HG03432 (cell line): ENCODE data around the gene TFAP2A.
A peak's percentile ranks its signal among the peaks of the same experiment; 100 is the strongest.

Experiments used
- ATAC-seq: cut with Tn5 transposase; IDR thresholded peaks from one replicate; pipeline ENCODE4 v1.9.1; 2021; ENCODE audit warnings: mild to moderate bottlenecking, moderate library complexity; ENCODE audit not compliant: unreplicated experiment

The TFAP2A gene

DNA sequence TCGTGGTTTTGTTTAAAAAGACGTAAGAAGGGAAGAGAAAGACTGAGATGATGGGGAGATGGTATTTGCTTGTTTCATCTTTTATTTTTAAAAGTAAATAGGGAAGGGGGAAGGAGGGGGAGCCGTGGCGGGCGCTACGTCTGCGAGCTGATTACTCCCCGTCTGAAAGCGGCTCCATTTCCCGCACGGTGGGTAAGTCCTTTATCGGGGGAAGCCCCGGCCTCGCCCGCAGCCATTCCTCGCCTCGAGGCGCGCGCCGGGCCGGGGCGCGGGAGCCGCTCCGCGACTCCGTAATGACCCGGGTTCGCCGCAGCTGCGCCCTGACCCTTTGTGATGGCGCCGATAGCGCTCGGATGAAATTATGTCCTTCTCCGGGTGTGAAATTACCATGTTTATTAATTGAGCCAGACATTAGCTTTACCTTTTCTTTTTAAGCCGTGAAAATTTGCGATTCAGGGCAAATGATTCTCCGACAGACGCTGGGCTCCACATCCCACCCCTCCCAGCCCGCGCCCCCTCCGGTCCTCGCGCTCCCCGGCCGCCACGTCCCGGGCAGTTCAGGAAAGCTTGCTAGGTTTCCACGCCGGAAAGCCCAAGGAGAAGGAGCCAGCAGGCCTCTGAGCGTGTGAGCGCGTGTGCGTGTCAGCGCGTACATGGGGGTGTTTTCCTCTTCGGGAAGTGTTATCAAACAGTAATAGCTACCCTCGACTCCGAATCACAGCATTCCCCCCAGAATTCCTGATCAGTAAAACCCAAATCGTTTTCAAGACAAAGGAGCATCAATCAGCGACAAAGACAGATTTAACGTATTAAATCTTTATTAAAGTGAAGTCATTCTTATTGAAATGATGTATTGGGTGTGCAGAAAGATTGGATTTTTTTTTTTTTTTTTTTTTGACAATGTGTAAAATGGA is 30.0 kb downstream of the TFAP2A start:
- ATAC-seq = no peak

DNA sequence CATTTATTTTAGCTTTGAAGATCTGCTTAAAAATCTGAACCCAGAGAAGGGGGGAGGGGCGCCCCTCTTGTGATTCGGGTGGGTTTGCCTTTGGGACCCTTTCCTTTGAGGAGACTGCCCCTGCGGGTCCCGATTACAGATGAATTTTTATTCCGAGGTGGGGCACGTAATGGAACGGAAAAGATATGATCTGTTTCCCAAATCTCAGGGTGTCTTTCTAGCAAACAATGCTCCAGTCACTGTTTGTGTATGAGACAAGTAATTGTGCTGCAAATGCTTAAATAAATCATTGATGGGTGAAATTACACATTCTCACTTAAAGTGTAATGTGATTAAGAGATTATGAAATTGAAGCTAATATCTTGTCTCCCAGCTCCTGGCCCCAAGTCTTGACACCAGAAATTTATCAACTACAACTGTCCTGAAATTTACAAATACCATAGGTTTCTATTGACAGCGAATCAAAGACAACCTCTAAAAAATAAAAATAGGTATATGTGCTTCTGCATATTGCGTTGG is 30.7 kb downstream of the TFAP2A start:
- no peak for ATAC-seq

DNA sequence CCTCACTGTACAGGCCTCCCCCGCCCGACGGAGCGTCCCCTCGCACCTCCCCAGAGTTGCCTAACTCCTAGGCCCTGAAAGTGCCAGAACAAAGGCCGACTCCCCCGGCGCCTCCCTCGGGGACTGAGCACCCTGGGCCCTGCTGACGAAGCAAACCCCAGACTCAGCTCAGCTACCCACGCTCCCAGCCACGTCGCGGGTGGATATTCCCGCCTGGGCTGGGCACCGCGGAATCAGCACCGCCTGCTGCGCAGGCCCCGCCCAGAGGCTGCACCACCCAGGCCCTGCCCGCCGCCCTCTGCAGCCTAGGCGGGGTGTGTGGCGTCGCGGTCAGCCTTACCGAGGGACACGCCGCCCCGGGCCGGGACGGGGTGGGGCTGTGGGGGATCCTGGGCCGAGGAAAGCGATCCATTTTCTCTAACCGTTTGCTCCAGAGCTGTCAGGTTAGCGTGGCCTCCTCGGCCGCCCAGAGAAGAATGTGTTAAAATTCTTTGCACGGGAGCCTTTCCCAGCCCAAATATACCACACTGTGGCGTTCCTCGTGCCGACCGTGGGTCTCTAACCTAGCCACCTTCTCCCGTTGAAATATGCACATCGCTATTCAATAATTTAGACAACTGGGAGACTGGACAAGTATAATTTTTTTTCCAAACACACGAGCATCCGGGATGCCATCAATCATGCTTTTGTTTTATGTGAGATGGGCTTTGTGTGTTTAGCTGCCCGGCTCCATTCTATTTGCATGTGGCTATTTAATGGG is 31.4 kb downstream of the TFAP2A start:
- no peak for ATAC-seq

DNA sequence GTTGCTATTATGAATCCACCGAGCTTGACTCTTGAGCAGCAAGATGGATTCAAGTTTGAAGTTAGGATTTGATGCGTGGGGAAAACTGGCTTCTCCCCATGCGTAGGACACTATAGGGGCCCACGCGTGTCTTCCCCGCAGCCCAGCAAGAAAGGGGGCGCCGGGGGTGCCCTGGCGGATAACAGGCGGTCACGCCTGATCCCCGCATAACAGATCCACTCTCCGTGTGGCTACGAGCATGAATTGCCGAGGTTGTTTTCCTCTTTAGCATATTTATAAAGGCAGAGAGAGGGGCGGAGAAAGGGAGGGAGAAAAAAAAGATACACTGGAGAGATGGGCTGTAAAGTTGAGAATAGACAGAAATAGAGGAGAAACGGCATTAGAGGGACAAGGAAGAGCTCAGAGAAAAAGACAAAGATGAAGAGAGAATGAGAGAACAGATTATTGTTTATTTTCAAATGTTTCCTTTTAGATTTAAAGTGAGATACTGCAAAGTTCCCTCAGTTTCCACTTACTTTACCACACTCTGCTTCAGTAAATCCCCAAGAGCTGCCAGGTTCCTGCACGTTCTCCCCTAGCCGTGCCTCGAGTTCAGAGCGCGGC is 32.0 kb downstream of the TFAP2A start:
- no peak for ATAC-seq

DNA sequence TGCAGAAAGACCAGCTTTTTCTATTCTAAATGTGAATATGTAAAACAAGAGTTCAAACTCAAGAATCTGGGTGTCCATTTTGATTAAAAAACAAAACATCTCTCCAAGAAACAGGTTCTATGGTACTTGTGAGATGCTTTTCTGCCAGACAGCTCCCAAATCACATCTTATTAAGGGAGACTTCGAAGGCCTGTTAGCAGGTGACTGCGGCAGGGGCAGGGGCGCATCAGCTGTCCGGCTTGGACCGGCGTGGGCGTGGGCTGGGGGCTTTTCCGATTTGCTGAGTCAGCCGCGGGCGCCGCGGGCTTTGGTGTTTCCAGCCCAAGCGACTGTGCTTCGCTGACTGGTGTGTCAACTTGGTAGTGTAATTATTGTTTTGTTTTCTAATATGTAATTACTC is 32.6 kb downstream of the TFAP2A start:
- no peak for ATAC-seq

DNA sequence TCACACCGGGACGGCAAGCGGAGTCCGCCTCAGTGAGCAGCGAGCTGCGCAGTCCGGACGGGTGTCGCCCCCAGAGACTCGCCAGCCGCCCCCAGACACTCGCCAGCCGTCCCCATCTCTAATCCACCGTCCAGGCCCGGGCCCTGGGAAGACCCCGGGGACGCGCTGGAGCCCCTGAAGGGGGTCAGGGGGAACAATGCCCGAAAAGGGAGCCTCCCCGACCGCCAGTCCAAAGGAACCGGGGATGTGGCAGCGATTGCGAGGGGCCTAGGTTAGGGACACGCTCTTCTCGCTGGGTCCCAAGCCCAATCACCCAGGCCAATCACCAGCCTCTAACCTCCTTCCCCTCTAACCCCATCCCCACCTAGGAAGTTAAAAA is 33.1 kb downstream of the TFAP2A start:
- peak; percentile 17 for ATAC-seq

DNA sequence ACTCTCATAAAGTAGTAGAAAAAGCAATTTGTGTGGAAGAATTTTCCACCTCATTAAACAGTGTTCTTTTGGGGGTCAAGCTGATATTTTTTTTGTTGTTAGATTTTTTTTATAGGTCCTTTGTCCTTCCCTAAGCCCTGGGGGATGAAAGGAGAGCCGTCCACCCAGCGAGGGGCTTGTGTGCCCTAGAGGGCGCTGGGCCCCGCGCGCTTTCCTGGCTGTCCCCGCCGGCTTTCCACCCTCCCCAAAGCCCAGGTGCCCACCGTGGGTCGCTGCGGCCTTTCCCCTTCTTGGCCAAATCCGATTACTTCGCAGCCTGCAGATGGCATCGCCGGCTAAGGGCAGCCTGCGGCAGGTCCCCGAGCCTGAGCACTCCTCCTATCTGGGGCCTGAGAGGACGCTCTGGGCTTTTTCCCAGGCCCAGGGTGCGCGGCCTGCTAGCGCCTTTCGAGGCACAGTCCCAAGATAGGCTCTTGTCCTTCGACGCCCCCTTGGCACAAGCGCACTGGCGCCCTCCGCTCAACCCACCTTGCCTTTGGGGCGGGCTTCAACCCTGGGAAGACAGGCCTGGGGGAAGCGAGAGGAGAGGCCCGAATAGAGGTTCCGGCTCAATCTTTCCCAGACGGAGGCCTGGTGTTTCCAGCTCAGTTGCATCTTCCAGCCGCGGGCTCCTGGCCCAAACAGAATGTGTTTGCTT is 33.6 kb downstream of the TFAP2A start:
- peak; percentile 57 for ATAC-seq

DNA sequence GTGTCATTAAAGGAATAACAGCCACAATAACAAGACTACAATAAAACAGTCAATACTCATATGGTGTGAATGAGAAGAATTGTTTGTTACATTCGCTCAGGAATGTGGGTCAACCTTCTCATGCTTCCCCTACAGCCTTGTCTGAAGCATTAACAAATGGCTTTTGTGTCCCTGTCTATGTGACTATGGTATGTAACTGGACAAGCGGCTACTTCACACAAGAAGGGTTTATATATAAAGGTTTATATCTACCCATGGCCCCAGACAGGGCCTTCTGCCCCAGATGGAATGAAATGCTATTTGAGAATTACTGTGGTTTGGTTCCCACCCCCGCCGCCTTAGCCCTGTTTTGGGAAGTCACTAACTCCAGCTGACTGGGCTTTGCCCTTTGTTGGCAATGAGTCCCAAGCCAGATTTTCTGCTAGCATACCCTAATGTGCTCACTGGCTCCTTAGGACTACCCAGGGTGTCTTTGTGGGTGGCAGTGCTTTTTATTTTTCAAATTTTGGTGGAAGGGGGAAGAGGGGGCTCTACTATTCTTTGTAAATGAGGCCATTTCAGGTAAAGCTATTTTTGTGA is 39.4 kb downstream of the TFAP2A start:
- no peak for ATAC-seq

DNA sequence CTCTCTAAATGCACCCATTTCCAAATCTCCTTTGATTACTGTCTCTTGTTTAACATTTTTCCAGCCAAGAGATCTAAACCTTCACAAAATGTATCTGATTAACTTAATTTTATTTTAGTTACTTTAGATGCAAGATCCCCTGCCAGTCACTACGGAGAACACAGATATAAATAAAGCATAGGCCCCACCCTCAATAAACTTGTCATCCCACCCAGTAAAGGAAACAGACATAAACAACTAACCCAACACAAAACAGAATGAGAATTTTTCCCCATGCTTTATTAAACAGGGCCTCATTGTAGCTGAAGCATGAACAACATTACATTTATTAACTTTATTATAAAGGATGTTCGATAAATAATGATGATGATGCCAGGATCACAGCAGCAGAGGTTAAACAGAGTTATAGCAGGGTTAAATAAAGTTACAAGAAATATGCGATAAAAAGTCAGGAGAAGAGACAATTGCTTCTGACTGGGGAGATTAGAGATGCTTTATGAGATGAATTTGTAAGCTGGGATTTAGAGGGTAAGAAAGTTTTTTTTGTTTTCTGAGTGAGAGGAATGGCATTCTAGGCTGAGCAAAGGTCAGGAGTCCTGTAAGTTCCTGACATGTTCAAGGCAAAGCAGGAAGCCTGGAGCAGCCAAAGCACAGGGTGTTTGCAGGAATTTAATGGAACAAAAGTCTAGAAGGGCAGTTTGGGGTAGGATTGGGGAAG is 41.1 kb downstream of the TFAP2A start:
- ATAC-seq = no peak

DNA sequence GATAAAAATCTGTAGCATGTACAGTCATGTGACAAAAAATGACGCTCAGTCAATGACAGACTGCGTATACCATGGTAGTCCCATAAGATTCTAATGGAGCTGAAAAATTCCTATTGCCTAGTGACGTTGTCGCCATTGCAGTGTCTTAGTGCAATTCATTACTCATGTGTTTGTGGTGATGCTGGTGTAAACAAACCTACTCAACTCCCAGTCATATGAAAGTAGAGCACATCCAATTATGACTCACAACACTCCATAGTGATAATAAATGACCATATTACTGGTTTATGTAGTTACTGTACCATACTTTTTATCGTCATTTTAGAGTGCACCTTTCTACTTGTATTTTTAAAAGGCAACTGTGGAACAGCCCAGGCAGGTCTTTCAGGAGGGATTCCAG is 45.0 kb downstream of the TFAP2A start:
- ATAC-seq = no peak

DNA sequence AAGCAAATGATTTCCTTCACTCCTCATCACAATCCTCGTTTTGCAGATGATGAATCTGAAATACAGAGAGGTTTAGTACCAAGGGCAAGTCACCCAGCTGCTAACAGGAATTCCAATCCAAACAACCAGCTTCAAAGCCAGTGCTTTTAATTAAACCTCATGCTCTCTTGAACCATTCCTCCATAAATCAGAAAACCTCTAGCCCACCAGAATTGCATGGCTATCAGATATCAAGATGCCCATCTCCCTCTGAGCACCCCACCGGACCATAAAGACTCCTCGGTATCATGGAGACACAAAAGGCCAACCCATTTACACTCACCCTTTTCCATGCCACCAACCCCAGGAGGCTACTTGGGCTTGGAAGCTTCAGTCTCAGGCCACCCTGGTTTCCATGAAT is 46.0 kb downstream of the TFAP2A start:
- no peak for ATAC-seq

DNA sequence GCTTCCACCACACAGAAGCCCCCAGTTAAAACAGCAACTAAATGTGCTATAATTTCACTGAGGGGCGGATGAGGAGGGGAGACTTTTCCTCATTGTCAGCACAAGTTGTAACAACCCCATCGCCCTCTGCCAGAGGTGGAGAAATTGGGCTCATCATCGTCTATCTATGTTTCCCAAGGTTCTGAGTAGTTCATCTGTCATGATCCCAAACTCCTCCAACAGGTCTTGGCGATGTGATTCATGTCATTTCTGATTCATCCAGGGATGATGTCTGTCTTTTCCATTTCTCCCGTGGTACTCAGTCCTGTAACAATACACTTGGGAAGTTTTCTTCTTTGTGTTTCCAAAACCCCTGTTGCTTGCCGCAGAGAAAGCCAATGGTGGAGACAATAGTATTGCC is 51.0 kb downstream of the TFAP2A start:
- no peak for ATAC-seq

DNA sequence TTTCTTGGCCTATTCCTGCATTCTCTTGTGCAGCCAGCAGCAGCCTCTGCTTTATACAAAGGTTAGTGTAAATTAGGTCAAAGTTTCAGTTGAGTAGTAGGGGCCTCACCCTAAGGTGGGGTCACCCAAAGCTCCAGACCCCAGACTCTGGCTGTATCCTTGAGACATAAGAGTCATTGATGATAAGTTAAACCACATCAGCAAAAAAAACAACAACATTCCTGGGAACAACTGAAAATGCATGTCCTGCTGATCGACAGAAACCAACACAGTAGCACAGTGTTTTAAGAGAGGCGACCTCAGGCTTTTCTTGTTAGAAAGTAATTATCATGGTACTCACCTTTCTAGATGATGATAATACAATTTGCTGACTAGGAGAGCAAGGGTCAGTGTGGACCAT is 52.6 kb downstream of the TFAP2A start:
- ATAC-seq = no peak

DNA sequence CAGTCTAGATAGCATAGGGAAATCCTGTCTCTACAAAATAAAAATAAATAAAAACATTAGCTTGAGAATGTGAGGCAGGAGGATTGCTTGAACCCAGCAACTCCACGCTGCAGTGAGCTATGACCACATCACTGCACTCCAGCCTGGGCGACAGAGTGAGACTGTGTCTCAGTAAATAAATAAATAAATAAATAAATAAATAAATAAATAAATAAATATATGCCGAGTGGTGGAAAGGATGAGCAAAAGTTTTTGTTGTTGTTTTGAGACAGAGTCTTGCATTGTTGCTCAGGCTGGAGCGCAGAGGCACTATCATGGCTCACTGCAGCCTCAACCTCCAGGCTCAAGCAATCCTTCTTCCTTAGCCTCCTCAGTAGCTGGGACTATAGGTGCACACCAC is 53.4 kb downstream of the TFAP2A start:
- ATAC-seq = no peak

DNA sequence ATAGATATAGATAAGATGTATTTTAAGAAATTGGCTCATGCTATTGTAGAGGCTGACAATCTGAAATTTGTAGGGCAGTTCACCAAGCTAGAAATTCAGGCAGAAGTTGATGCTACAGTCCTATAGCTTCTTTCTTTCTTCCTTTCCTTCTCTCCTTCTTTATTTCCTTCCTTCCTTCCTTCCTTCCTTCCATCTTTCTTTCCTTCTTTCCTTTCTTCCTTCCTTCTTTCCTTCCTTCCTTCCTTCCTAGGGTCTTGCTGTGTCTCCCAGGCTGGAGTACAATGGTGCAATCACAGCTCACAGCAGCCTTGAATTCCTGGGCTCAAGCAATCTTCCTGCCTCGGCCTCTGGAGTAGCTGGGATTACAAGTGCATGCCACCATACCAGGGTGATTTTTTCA is 55.3 kb downstream of the TFAP2A start:
- no peak for ATAC-seq

DNA sequence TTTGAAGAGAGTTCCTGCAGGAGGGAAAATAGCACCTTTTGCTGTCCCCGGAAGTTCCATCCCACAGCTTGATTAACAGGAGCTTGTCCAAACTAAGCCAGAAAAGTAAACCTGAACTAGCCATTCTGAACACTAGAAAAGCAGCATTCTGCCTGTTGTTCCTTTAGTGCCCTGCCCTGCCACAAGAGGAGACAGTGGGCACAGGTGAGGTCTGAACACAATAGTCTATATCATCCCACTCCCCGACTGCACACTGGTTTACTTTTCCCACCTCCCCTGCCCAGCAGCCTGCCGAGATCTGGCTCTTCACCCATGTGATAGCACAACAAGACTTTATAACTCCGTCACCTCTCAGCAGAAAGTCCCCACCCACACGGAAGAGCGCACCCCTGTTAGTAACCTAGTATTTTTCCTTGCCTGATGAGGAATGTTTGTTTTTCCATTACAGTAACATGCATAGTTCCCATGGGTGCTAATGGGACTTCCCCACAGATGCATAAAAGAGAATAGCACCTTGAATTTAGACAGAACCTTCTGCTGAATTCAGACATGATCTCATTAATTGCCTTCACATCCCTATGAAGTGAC is 59.7 kb downstream of the TFAP2A start:
- peak; percentile 73 for ATAC-seq

DNA sequence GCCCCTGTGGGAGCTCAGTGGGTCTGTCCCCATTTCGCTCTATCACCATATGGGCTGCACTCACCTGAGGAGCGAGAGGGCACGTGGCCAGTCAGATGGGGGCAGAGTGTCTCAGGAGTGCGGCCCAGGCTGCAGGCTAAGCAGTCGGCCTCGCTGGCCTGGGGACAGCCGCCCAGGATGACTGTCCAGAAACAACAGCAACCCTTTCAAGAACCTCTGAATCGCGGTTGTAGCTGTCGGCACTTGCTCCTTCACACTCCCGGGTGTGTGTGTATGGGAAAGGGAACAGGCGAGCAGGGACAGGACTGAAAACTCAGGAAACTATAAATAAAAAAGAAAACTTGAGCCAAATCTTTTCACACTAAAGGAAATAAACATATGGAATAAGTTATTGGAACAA is 63.1 kb downstream of the TFAP2A start:
- no peak for ATAC-seq

DNA sequence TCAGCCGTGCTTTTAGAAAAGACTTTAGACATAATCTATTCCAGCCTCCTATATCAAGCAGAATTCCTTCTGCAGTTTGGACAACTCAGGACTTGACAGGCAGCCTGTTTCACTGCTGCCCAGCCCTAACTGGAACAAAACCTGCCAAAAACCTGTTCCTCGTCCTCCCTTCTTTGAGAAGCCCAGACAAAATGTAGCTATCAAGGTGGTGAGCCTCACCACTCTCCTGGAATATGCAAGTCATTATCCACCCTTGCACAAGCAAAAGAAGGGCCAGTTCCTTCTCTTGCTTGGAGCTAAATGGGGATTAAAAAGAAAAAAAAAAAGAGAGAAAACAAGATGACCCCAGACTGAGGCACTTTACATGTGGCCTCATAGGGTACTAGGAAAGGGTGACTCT is 64.2 kb downstream of the TFAP2A start:
- ATAC-seq = no peak

DNA sequence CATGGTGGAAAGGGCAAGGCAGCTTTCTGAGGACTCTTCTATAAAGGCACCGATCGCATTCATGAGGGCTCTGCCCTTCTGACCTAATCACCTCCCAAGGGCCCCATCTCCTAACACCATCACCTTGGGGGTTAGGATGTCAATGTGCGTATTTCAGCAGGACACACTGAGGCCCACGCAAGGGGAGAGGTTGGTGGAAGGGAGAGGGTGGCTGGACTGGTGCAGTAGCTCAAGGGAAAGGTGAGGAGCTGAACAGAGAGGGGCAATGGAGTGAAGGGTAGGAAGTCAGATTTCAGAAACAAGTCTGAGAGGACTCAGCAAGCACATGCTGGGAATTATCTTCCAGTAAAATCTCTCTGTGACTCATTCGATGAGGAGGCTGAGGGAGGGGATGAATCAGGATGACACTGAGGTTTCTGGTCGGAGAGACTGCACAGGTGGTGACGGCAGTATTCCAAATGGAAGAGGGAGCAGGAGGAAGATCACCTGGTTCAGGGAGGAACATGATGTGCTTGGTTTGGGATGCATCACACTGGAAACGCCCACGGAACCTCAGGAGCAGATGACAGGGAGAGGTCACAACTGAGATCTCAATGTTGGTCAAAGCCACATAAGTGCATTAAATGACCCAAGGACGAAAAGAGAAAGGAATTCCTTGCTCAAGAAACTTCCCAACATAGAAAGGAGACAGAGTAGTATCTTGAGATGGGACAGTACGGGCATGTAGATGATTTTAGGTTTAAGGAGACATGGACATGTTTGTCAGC is 67.1 kb downstream of the TFAP2A start:
- no peak for ATAC-seq
